Karpas-422 (cell line): ENCODE data around the gene CD247. TPM values are rescaled to one million over a fixed set of nuclear protein-coding genes. Genes with fewer than 3 reads are reported as not detected.

ENCODE experiments used
- DNase-seq: peaks from one replicate; pipeline ENCODE4 v3.0.0-alpha.2; 2015
- H2AFZ ChIP-seq: fragments of 200-600 bp; sonication (generic); 2 replicates; pipeline ENCODE4 v1.6.1; 2014; ENCODE audit warnings: antibody characterized with exemption, low read length, mixed read lengths
- H3K27ac ChIP-seq: fragments of 200-600 bp; sonication (generic); 2 replicates; pipeline ENCODE4 v1.5.1; 2014; ENCODE audit warnings: mild to moderate bottlenecking, low read length, moderate library complexity
- H3K27me3 ChIP-seq: fragments of 200-600 bp; sonication (generic); 2 replicates; pipeline ENCODE4 v1.6.1; 2014; ENCODE audit warnings: low read length, mixed read lengths
- H3K36me3 ChIP-seq: fragments of 200-600 bp; sonication (generic); 2 replicates; pipeline ENCODE4 v1.6.1; 2014; ENCODE audit warnings: low read length, mixed read lengths; ENCODE audit not compliant: insufficient read depth
- H3K4me1 ChIP-seq: fragments of 200-600 bp; sonication (generic); 2 replicates; pipeline ENCODE4 v1.6.1; 2014; ENCODE audit warnings: mild to moderate bottlenecking, low read length, mixed read lengths
- H3K4me2 ChIP-seq: fragments of 200-600 bp; sonication (generic); 2 replicates; pipeline ENCODE4 v1.6.1; 2014; ENCODE audit warnings: low read length, low read depth, mild to moderate bottlenecking; ENCODE audit not compliant: poor library complexity, severe bottlenecking
- H3K4me3 ChIP-seq: fragments of 200-600 bp; sonication (generic); 2 replicates; pipeline ENCODE4 v1.5.1; 2014; ENCODE audit warnings: mild to moderate bottlenecking, antibody characterized with exemption, low read length, mixed read lengths
- H3K79me2 ChIP-seq: fragments of 200-600 bp; sonication (generic); 2 replicates; pipeline ENCODE4 v1.6.1; 2014; ENCODE audit warnings: mild to moderate bottlenecking, low read length, mixed read lengths
- H3K9ac ChIP-seq: fragments of 200-600 bp; sonication (generic); 2 replicates; pipeline ENCODE4 v1.6.0; 2014; ENCODE audit warnings: low read length
- H3K9me2 ChIP-seq: fragments of 200-600 bp; sonication (generic), shearing (Covaris generic); replicated peaks from 2 replicates; pipeline ENCODE4 v1.6.0; 2014; ENCODE audit warnings: mild to moderate bottlenecking, low read length, moderate library complexity; ENCODE audit not compliant: insufficient read depth
- H3K9me3 ChIP-seq: fragments of 300-700, 200-600 bp; sonication (generic); 2 replicates; pipeline ENCODE4 v1.6.1; 2014; ENCODE audit warnings: low read length, mixed read lengths
- H4K20me1 ChIP-seq: fragments of 200-600 bp; sonication (generic); 2 replicates; pipeline ENCODE4 v1.6.1; 2014; ENCODE audit warnings: mild to moderate bottlenecking, antibody characterized with exemption, low read length, low read depth; ENCODE audit not compliant: insufficient read depth
- total RNA-seq: library from RNA; depleted of rRNA; stranded (reverse); fragments of >200 nt; shearing (Covaris generic); gene quantifications from 2 replicates; pipeline ENCODE4 v1.2.3, GENCODE V29; 2014; ENCODE audit warnings: low replicate concordance

Gene CD247
- total RNA-seq, 1 experiment from 2014 or later: 41.3 TPM

GRCh38 chr1:167454304-167454893 is 63.9 kb downstream of the CD247 start:
- Histone ChIP-seq H3K27me3 (no peaks in the 10 kb centered on the region; the same call in 1 of the 2 replicates), H4K20me1 (no peaks in the 10 kb centered on the region), H3K4me2 (peak overlapping the region; percentile 100), H3K4me1 (peaks cover 21% of the 10 kb centered on the region), H3K36me3 (no peaks in the 10 kb centered on the region), H3K4me3 (peak overlapping the region; percentile 73), H3K9ac (peak overlapping the region; percentile 86), H3K79me2 (no peaks in the 10 kb centered on the region), H3K9me2 (no peaks in the 10 kb centered on the region), H3K27ac (no peak overlapping the region), H3K9me3 (no peaks in the 10 kb centered on the region), H2AFZ (peak overlapping the region; percentile 100)
- no peak for DNase-seq

- Histone ChIP-seq H3K36me3 (no peaks in the 10 kb centered on the region), H2AFZ (no peak overlapping the region), H3K9me3 (no peaks in the 10 kb centered on the region), H3K79me2 (no peaks in the 10 kb centered on the region), H3K4me3 (no peak overlapping the region), H4K20me1 (no peaks in the 10 kb centered on the region), H3K9ac (no peak overlapping the region), H3K4me1 (peaks cover 25% of the 10 kb centered on the region), H3K9me2 (no peaks in the 10 kb centered on the region), H3K4me2 (no peak overlapping the region), H3K27me3 (no peaks in the 10 kb centered on the region; the same call in 1 of the 2 replicates), H3K27ac (no peak overlapping the region)
- DNase-seq: no peak
Observed at GRCh38 chr1:167453123-167453522, 65.2 kb downstream of the CD247 start.

GRCh38 chr1:167452483-167452882 is 65.8 kb downstream of the CD247 start:
- H3K4me1 ChIP-seq: peaks cover 31% of the 10 kb centered on the region
- DNase-seq: no peak
- no peaks in the 10 kb centered on the region for H3K36me3 ChIP-seq
- H3K4me3 ChIP-seq: no peak overlapping the region
- no peak overlapping the region for H3K9ac ChIP-seq
- H3K4me2 ChIP-seq: no peak overlapping the region
- H3K79me2 ChIP-seq: no peaks in the 10 kb centered on the region
- no peaks in the 10 kb centered on the region for H3K9me3 ChIP-seq
- no peaks in the 10 kb centered on the region for H3K9me2 ChIP-seq
- no peak overlapping the region for H2AFZ ChIP-seq
- H3K27ac ChIP-seq: no peak overlapping the region
- H3K27me3 ChIP-seq: no peaks in the 10 kb centered on the region; the same call in 1 of the 2 replicates
- no peaks in the 10 kb centered on the region for H4K20me1 ChIP-seq

- no peaks in the 10 kb centered on the region; the same call in 1 of the 2 replicates for H3K27me3 ChIP-seq
- no peaks in the 10 kb centered on the region for H3K79me2 ChIP-seq
- no peaks in the 10 kb centered on the region for H4K20me1 ChIP-seq
- peaks cover 31% of the 10 kb centered on the region for H3K4me1 ChIP-seq
- no peak overlapping the region for H3K9ac ChIP-seq
- H3K4me2 ChIP-seq: no peak overlapping the region
- H2AFZ ChIP-seq: no peak overlapping the region
- H3K9me3 ChIP-seq: no peaks in the 10 kb centered on the region
- no peak overlapping the region for H3K4me3 ChIP-seq
- no peak for DNase-seq
- H3K9me2 ChIP-seq: no peaks in the 10 kb centered on the region
- no peak overlapping the region for H3K27ac ChIP-seq
- H3K36me3 ChIP-seq: no peaks in the 10 kb centered on the region
Observed at GRCh38 chr1:167450843-167451242, 67.5 kb downstream of the CD247 start.

GRCh38 chr1:167447521-167448136 is 70.7 kb downstream of the CD247 start:
- Histone ChIP-seq H3K9me3 (no peaks in the 10 kb centered on the region), H3K79me2 (no peaks in the 10 kb centered on the region), H3K9me2 (no peaks in the 10 kb centered on the region), H3K27ac (no peak overlapping the region), H3K4me3 (peak overlapping the region; percentile 34; the same call in 1 of the 2 replicates), H3K27me3 (no peaks in the 10 kb centered on the region), H3K4me1 (peaks cover 15% of the 10 kb centered on the region), H3K36me3 (no peaks in the 10 kb centered on the region), H2AFZ (peak overlapping the region; percentile 86), H4K20me1 (no peaks in the 10 kb centered on the region), H3K4me2 (peak overlapping the region; percentile 53), H3K9ac (peak overlapping the region; percentile 38)
- DNase-seq: peak; percentile 79

- Histone ChIP-seq H3K4me1 (peaks cover 19% of the 10 kb centered on the region), H3K4me2 (no peak overlapping the region), H4K20me1 (no peaks in the 10 kb centered on the region), H3K9ac (no peak overlapping the region), H3K27me3 (no peaks in the 10 kb centered on the region), H3K9me3 (no peaks in the 10 kb centered on the region), H3K36me3 (no peaks in the 10 kb centered on the region), H2AFZ (no peak overlapping the region), H3K27ac (no peak overlapping the region), H3K4me3 (peak overlapping the region; percentile 34; the same call in 1 of the 2 replicates), H3K9me2 (no peaks in the 10 kb centered on the region), H3K79me2 (no peaks in the 10 kb centered on the region)
- DNase-seq: no peak
Observed at GRCh38 chr1:167446966-167447365, 71.4 kb downstream of the CD247 start.

- H2AFZ ChIP-seq: no peak overlapping the region
- DNase-seq: no peak
- H3K79me2 ChIP-seq: peaks cover 2% of the 10 kb centered on the region; the same call in 1 of the 2 replicates
- H3K9me3 ChIP-seq: no peaks in the 10 kb centered on the region
- no peak overlapping the region for H3K4me3 ChIP-seq
- H3K9ac ChIP-seq: no peak overlapping the region
- H3K9me2 ChIP-seq: no peaks in the 10 kb centered on the region
- no peak overlapping the region for H3K27ac ChIP-seq
- no peaks in the 10 kb centered on the region for H3K27me3 ChIP-seq
- H3K4me1 ChIP-seq: peaks cover 33% of the 10 kb centered on the region
- no peaks in the 10 kb centered on the region for H4K20me1 ChIP-seq
- no peaks in the 10 kb centered on the region for H3K36me3 ChIP-seq
- no peak overlapping the region for H3K4me2 ChIP-seq
Observed at GRCh38 chr1:167443757-167444156, 74.6 kb downstream of the CD247 start.

GRCh38 chr1:167442854-167443565 is 75.3 kb downstream of the CD247 start:
- Histone ChIP-seq H2AFZ (no peak overlapping the region), H3K79me2 (peaks cover 10% of the 10 kb centered on the region), H3K4me3 (no peak overlapping the region), H3K27ac (no peak overlapping the region), H3K4me2 (no peak overlapping the region), H4K20me1 (no peaks in the 10 kb centered on the region), H3K9me2 (no peaks in the 10 kb centered on the region), H3K27me3 (no peaks in the 10 kb centered on the region), H3K36me3 (no peaks in the 10 kb centered on the region), H3K4me1 (peaks cover 36% of the 10 kb centered on the region), H3K9ac (no peak overlapping the region), H3K9me3 (no peaks in the 10 kb centered on the region)
- no peak for DNase-seq
